Endothelial cell of umbilical vein (primary cell): Measurements from ENCODE around the gene YDJC. TPM values are rescaled to one million over a fixed set of nuclear protein-coding genes. Genes with fewer than 3 reads are reported as not detected.
"Not testable (repeated sequence)": the region's sequence is repeated elsewhere in the genome, so short reads cannot be mapped to it uniquely, and the experiment has no call there.

ENCODE experiments used
- BruUV-seq: library from RNA; stranded (reverse); fragments of 400-500 nt; replicated peaks from 2 replicates; lab custom pipeline; 2021; lab: Mats Ljungman, UMichigan
- CTCF ChIA-PET: fragments of 300-600, 350-600 bp; sonication (Branson Sonifier 250); formaldehyde crosslinking; loops from one replicate; lab custom pipeline; 2021; ENCODE audit warnings: antibody characterized with exemption, inconsistent platforms; lab: Charles Lee
- POLR2A ChIA-PET: fragments of 300-600, 350-600 bp; sonication (Branson Sonifier 250); formaldehyde crosslinking; loops from one replicate; lab custom pipeline; 2021; ENCODE audit warnings: antibody characterized with exemption, inconsistent platforms; lab: Charles Lee
- DNase-seq: peaks from one replicate; pipeline ENCODE4 v3.0.0-alpha.2; 2011; ENCODE audit warnings: low read depth, low spot score
- FAIRE-seq: peaks from 2 replicates; lab custom pipeline; 2011; peaks lifted over from hg19 to GRCh38; lab: Jason Lieb, UNC
- H2AFZ ChIP-seq: 2 replicates; pipeline ENCODE4 v1.6.0; 2012; ENCODE audit warnings: low read depth, low read length, control low read depth, inconsistent platforms
- H3K27ac ChIP-seq: 2 replicates; pipeline ENCODE4 v1.5.1; 2011; ENCODE audit warnings: low read depth, mild to moderate bottlenecking, control low read depth, low read length, moderate library complexity; ENCODE audit not compliant: insufficient read depth
- H3K27me3 ChIP-seq, 2 experiments: 2 replicates each; pipeline versions ENCODE4 v1.6.0 to v1.6.1; 2011; ENCODE audit warnings: low read length in 2 of 2, mixed read lengths in 1 of 2; ENCODE audit not compliant: control insufficient read depth in 2 of 2, insufficient read depth in 2 of 2
- H3K36me3 ChIP-seq, 2 experiments: 2 replicates in 1 of 2; 3 replicates in 1 of 2; pipeline ENCODE4 v1.5.1; 2011; ENCODE audit warnings: low read length in 2 of 2, mild to moderate bottlenecking in 1 of 2, moderate library complexity in 1 of 2; ENCODE audit not compliant: control insufficient read depth in 2 of 2, insufficient read depth in 2 of 2; ENCODE audit errors: extremely low read depth in 1 of 2
- H3K4me1 ChIP-seq: 3 replicates; pipeline ENCODE4 v1.5.1; 2011; ENCODE audit warnings: mild to moderate bottlenecking, low read length; ENCODE audit not compliant: control insufficient read depth, insufficient read depth; ENCODE audit errors: extremely low read depth
- H3K4me2 ChIP-seq: 2 replicates; pipeline ENCODE4 v1.6.1; 2011; ENCODE audit warnings: low read length, control low read depth, mixed read lengths; ENCODE audit not compliant: insufficient read depth
- H3K4me3 ChIP-seq, 3 experiments: fragments of 200-600 bp in 1 of 3; sonication (generic), shearing (Covaris generic) in 1 of 3; replicated peaks in 1 of 3; 2 replicates each; pipeline ENCODE4 v1.5.1; 2011 to 2016; ENCODE audit warnings: control low read depth in 3 of 3, low read length in 3 of 3, mild to moderate bottlenecking in 2 of 3, inconsistent platforms in 1 of 3, low read depth in 1 of 3, moderate library complexity in 1 of 3; ENCODE audit not compliant: insufficient read depth in 1 of 3
- H3K79me2 ChIP-seq: 2 replicates; pipeline ENCODE4 v1.6.0; 2012; ENCODE audit warnings: low read length, inconsistent platforms; ENCODE audit not compliant: control insufficient read depth, insufficient read depth
- H3K9ac ChIP-seq: replicated peaks from 2 replicates; pipeline ENCODE3; 2011; ENCODE audit warnings: low read length, control low read depth; ENCODE audit not compliant: insufficient read depth; ENCODE audit errors: extremely low read depth
- H3K9me1 ChIP-seq: replicated peaks from 3 replicates; pipeline ENCODE4 v1.6.0; 2011; ENCODE audit warnings: mild to moderate bottlenecking, low read length; ENCODE audit not compliant: control insufficient read depth, insufficient read depth; ENCODE audit errors: extremely low read depth
- H3K9me3 ChIP-seq: replicated peaks from 2 replicates; pipeline ENCODE4 v1.5.1; 2012; ENCODE audit warnings: low read length, inconsistent platforms; ENCODE audit not compliant: control insufficient read depth, insufficient read depth
- H4K20me1 ChIP-seq: replicated peaks from 2 replicates; pipeline ENCODE3; 2011; ENCODE audit warnings: mild to moderate bottlenecking, low read length; ENCODE audit not compliant: control insufficient read depth, insufficient read depth; ENCODE audit errors: extremely low read depth
- CTCF ChIP-seq, 2 donors: IDR thresholded peaks; 1 replicate in 1 of 2; 2 replicates in 1 of 2; pipeline ENCODE4 v1.5.1; 2011; ENCODE audit warnings: low read length in 2 of 2, mild to moderate bottlenecking in 2 of 2, moderate library complexity in 2 of 2, control low read depth in 1 of 2, inconsistent platforms in 1 of 2, low read depth in 1 of 2; ENCODE audit not compliant: insufficient read depth in 1 of 2; ENCODE audit errors: extremely low read depth in 1 of 2
- EZH2 ChIP-seq: IDR thresholded peaks from 2 replicates; pipeline ENCODE4 v1.6.1; 2012; ENCODE audit warnings: borderline replicate concordance, low read depth, mild to moderate bottlenecking, moderate library complexity, low read length, inconsistent platforms; ENCODE audit not compliant: severe bottlenecking
- FOS ChIP-seq: IDR thresholded peaks from 2 replicates; pipeline ENCODE4 v1.6.1; 2011; ENCODE audit warnings: mild to moderate bottlenecking, low read length, moderate library complexity, borderline replicate concordance; ENCODE audit not compliant: insufficient read depth
- GATA2 ChIP-seq: IDR thresholded peaks from 2 replicates; pipeline ENCODE4 v1.7.0; 2011; ENCODE audit warnings: low read depth, mild to moderate bottlenecking, moderate library complexity, mixed read lengths, low read length; ENCODE audit not compliant: insufficient read length, insufficient read depth
- JUN ChIP-seq: IDR thresholded peaks from 2 replicates; pipeline ENCODE4 v1.6.1; 2011; ENCODE audit warnings: borderline replicate concordance, low read depth; ENCODE audit not compliant: insufficient read length, insufficient read depth
- MAX ChIP-seq: IDR thresholded peaks from 2 replicates; pipeline ENCODE4 v1.6.1; 2011; ENCODE audit not compliant: insufficient read depth, insufficient read length
- MYC ChIP-seq: IDR thresholded peaks from one replicate; pipeline ENCODE4 v1.6.1; 2011; ENCODE audit warnings: mild to moderate bottlenecking, low read depth, low read length
- POLR2A ChIP-seq: IDR thresholded peaks from 2 replicates; pipeline ENCODE4 v1.6.1; 2012; ENCODE audit warnings: low read depth, mild to moderate bottlenecking, control low read depth, low read length
- POLR2AphosphoS5 ChIP-seq: IDR thresholded peaks from 2 replicates; pipeline ENCODE4 v1.6.1; 2012; ENCODE audit warnings: low read depth, mild to moderate bottlenecking, control low read depth, low read length, moderate library complexity; ENCODE audit not compliant: insufficient read depth
- dilution Hi-C: fragments of 300-500 bp; cut with MboI; formaldehyde crosslinking; loops from one replicate; pipeline ENCODE4 v1.15.0; 2019; ENCODE audit warnings: low sequenced_read_pairs; ENCODE audit not compliant: extremely low pct_ligation_motif_present
- intact Hi-C: fragments of 100-400 bp; cut with micrococcal nuclease; formaldehyde crosslinking; loops from one replicate; pipeline ENCODE4 v1.10.0; 2022
- polyA plus RNA-seq, 4 experiments: library from polyadenylated mRNA; depleted of rRNA in 3 of 4; stranded (reverse) in 3 of 4; unstranded in 1 of 4; fragments of >200 nt; gene quantifications; 2 replicates each; pipeline versions ENCODE4 v1.2.1 to v1.2.3, GENCODE V29; 2011 to 2012; ENCODE audit warnings: missing spikeins in 1 of 4
- total RNA-seq: library from RNA; stranded (reverse); gene quantifications from 2 replicates; pipeline ENCODE4 v1.2.3, GENCODE V29; 2021

YDJC gene
- total and polyA plus RNA-seq, 2 donors (not counting 3 experiments of a cell fraction or from before 2014, with no cell fraction given), result 27.2 to 29.9 TPM

GRCh38 chr22:21598302-21598701, 31.5 kb downstream of the YDJC start:
- H4K20me1 ChIP-seq, result peaks cover 7% of the 10 kb centered on the region
- no peaks in the 10 kb centered on the region for H3K9me1 ChIP-seq
- peaks cover 96% of the 10 kb centered on the region for H3K79me2 ChIP-seq
- TF ChIP-seq JUN (no peak), EZH2 (no peak), POLR2AphosphoS5 (no peak), POLR2A (no peak), FOS (no peak), GATA2 (no peak), CTCF (IDR thresholded peaks at IDR 0.05; ENCODE audit: extremely low read depth in 1 of 2, insufficient read depth in 1 of 2, low read depth in 1 of 2, low read length in 2 of 2) (no peak), MYC (no peak), MAX (no peak)
- peaks cover 15 to 18% of the 10 kb centered on the region in 2 experiments for H3K36me3 ChIP-seq
- dilution Hi-C loops (no loop called here), intact Hi-C loops (no loop called here)
- H2AFZ ChIP-seq, result no peak overlapping the region
- DNase-seq, result no peak
- peaks cover 4% of the 10 kb centered on the region for H3K4me1 ChIP-seq
- H3K9me3 ChIP-seq, result no peaks in the 10 kb centered on the region
- CTCF ChIA-PET, result interaction anchor here (0.6 to 1.0 kb wide), 3 partner anchors 10 to 18 kb away, joined by 3 to 4 read pairs (median 3); no protein-coding TSS in a partner anchor
- H3K4me2 ChIP-seq, result no peak overlapping the region
- H3K27me3 ChIP-seq, result no peaks in the 10 kb centered on the region
- POLR2A ChIA-PET, result no interaction called here
- no peak overlapping the region for H3K27ac ChIP-seq
- no peak for FAIRE-seq
- no peak overlapping the region for H3K4me3 ChIP-seq
- no peak overlapping the region for H3K9ac ChIP-seq
- no TSS peak for BruUV-seq

DNA sequence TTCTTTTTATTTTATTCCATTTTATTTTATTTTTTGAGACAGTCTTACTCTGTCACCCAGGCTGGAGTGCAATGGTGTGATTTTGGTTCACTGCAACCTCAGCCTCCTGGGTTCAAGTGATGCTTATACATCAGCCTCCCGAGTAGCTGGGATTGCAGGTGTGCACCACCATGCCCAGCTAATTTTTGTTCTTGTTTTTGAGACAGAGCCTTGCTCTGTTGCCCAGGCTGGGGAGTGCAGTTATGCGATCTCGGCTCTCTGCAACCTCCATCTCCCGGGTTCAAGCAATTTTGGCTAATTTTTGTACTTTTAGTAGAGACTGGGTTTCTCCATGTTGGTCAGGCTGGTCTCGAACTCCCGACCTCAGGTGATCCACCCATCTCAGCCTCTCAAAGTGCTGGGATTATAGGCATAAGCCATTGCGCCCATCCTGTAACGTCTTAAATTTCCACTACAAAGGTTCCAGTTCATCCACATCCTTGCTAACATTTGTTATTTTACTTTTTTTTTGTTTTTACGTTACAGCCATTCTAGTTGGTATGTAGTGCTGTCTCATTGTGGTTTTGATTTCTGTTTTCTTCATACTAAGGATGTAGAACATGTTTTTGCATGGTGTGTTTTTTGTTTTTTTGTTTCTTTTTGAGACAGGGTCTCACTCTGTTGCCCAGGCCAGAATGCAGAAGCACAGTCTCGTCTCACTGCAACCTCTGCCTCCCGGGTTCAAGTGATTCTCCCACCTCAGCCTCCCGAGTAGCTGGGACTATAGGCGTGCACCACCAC, 33.3 kb downstream of the YDJC start:
- H3K4me1 ChIP-seq, POLR2A ChIA-PET, H3K4me2 ChIP-seq, BruUV-seq, H3K9ac ChIP-seq, H3K9me3 ChIP-seq, DNase-seq, intact Hi-C loops, H3K4me3 ChIP-seq, H3K27ac ChIP-seq, H4K20me1 ChIP-seq, H3K9me1 ChIP-seq, dilution Hi-C loops, H2AFZ ChIP-seq, H3K27me3 ChIP-seq, FAIRE-seq: not testable (repeated sequence)
- H3K36me3 ChIP-seq, result peaks cover 16 to 29% of the 10 kb centered on the region in 2 experiments
- peaks cover 99% of the 10 kb centered on the region for H3K79me2 ChIP-seq
- CTCF ChIA-PET, result interaction anchor here (1.1 kb wide), 1 partner anchor 33 kb away, joined by 5 read pairs; no protein-coding TSS in a partner anchor
